Parathyroid adenoma (tissue), 2 donors: ENCODE results near the gene CELSR1.
A peak's percentile ranks its signal among the peaks of the same experiment; 100 is the strongest.

Source experiments
- H2AFZ ChIP-seq: fragments of 300-600 bp; sonication (generic); one replicate; pipeline ENCODE4 v1.7.0; 2017; ENCODE audit warnings: antibody characterized with exemption, mild to moderate bottlenecking
- H3K27ac ChIP-seq: fragments of 300-600 bp; sonication (generic); one replicate; pipeline ENCODE4 v1.7.0; 2017
- H3K27me3 ChIP-seq: fragments of 300-600 bp; sonication (generic); one replicate; pipeline ENCODE4 v1.7.0; 2017; ENCODE audit warnings: low read length; ENCODE audit not compliant: control insufficient read depth, insufficient read depth
- H3K36me3 ChIP-seq: fragments of 300-600 bp; sonication (generic); one replicate; pipeline ENCODE4 v1.7.0; 2017; ENCODE audit warnings: low read length; ENCODE audit not compliant: control insufficient read depth, insufficient read depth
- H3K4me1 ChIP-seq: fragments of 300-600 bp; sonication (generic); one replicate; pipeline ENCODE4 v1.7.0; 2017; ENCODE audit warnings: control low read depth
- H3K4me2 ChIP-seq: fragments of 300-600 bp; sonication (generic); one replicate; pipeline ENCODE4 v1.7.0; 2017; ENCODE audit warnings: low read length
- H3K4me3 ChIP-seq: fragments of 300-600 bp; sonication (generic); one replicate; pipeline ENCODE4 v1.7.0; 2017; ENCODE audit warnings: low read depth, low read length
- H3K79me2 ChIP-seq: fragments of 300-600 bp; sonication (generic); one replicate; pipeline ENCODE4 v1.7.0; 2017; ENCODE audit warnings: control low read depth
- H3K9ac ChIP-seq: fragments of 300-600 bp; sonication (generic); one replicate; pipeline ENCODE4 v1.7.0; 2017; ENCODE audit warnings: mild to moderate bottlenecking
- H3K9me3 ChIP-seq: fragments of 300-600 bp; sonication (generic); one replicate; pipeline ENCODE4 v1.7.0; 2017; ENCODE audit warnings: low read length; ENCODE audit not compliant: control insufficient read depth
- CTCF ChIP-seq: fragments of 300-600 bp; sonication (generic); IDR thresholded peaks from one replicate; pipeline ENCODE4 v1.7.0; 2017; ENCODE audit warnings: antibody characterized with exemption, mild to moderate bottlenecking
- donor health status: primary hyperparathyroidism.

CELSR1 gene

GRCh38 chr22:46540874-46541273, 3.5 kb upstream of the CELSR1 start:
- no peaks in the 10 kb centered on the region for H3K9me3 ChIP-seq
- no peak overlapping the region for H2AFZ ChIP-seq
- no peak overlapping the region for H3K27ac ChIP-seq
- H3K36me3 ChIP-seq = no peaks in the 10 kb centered on the region
- no peak overlapping the region for H3K9ac ChIP-seq
- no peaks in the 10 kb centered on the region for H3K4me1 ChIP-seq
- no peaks in the 10 kb centered on the region for H3K27me3 ChIP-seq
- no peaks in the 10 kb centered on the region for H3K79me2 ChIP-seq
- H3K4me3 ChIP-seq = no peak overlapping the region
- H3K4me2 ChIP-seq = no peak overlapping the region
- no peak for TF ChIP-seq CTCF

- Histone ChIP-seq H3K79me2 (no peaks in the 10 kb centered on the region), H3K27ac (no peak overlapping the region), H3K4me2 (no peak overlapping the region), H3K4me1 (no peaks in the 10 kb centered on the region), H2AFZ (no peak overlapping the region), H3K9ac (no peak overlapping the region), H3K9me3 (no peaks in the 10 kb centered on the region), H3K27me3 (no peaks in the 10 kb centered on the region), H3K4me3 (no peak overlapping the region), H3K36me3 (no peaks in the 10 kb centered on the region)
- TF ChIP-seq CTCF = no peak
These were observed 1.7 kb upstream of the CELSR1 start for GRCh38 chr22:46539169-46539568.

DNA sequence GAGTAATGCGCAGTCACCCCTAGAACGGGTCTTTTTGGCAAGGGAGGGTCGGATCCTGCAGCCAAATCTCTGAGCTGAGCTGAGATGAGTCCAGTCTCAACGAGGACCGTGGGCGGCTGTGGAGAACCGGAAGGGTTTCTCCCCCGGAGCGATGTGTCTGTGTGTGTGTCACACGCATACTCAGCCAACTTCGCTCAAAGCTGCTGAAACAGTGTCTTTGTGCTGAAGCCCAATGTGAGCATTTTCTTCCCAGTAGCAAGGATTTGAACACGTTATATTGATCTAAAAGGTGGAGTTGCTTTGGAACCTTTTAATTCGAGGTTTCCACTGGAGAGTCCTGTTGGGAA, 1.4 kb upstream of the CELSR1 start:
- no peak for TF ChIP-seq CTCF
- H3K36me3 ChIP-seq = no peaks in the 10 kb centered on the region
- H3K79me2 ChIP-seq = no peaks in the 10 kb centered on the region
- H3K9ac ChIP-seq = no peak overlapping the region
- no peaks in the 10 kb centered on the region for H3K4me1 ChIP-seq
- no peaks in the 10 kb centered on the region for H3K27me3 ChIP-seq
- H3K27ac ChIP-seq = no peak overlapping the region
- H3K4me2 ChIP-seq = no peak overlapping the region
- H3K9me3 ChIP-seq = no peaks in the 10 kb centered on the region
- H3K4me3 ChIP-seq = no peak overlapping the region
- no peak overlapping the region for H2AFZ ChIP-seq

- no peak for TF ChIP-seq CTCF
- H3K4me1 ChIP-seq = no peaks in the 10 kb centered on the region
- H3K4me2 ChIP-seq = peak overlapping the region; percentile 49
- H3K27ac ChIP-seq = no peak overlapping the region
- no peak overlapping the region for H2AFZ ChIP-seq
- H3K27me3 ChIP-seq = no peaks in the 10 kb centered on the region
- H3K36me3 ChIP-seq = no peaks in the 10 kb centered on the region
- H3K79me2 ChIP-seq = no peaks in the 10 kb centered on the region
- H3K9ac ChIP-seq = no peak overlapping the region
- no peaks in the 10 kb centered on the region for H3K9me3 ChIP-seq
- no peak overlapping the region for H3K4me3 ChIP-seq
These were observed 760 bp upstream of the CELSR1 start for GRCh38 chr22:46537946-46538813.
